ENCODE measurements around the gene IRAK1.
A peak's percentile ranks its signal among the peaks of the same experiment; 100 is the strongest.

Gene IRAK1

GRCh38 chrX:154019633-154020528, at the start of gene IRAK1:
Gene IRAK1 (minus strand): TSS chrX:154019902. CDS start chrX:154019812, 90 bp downstream.
- H3K9ac ChIP-seq: peak within 1 kb of the TSS; percentile 89 to 99 (median 94)
- H4K20me1 ChIP-seq: peaks cover 17 to 81% (median 71%) of the 10 kb centered on the region in 11 experiments; a peak in 21 of 22 replicates
- H3K36me3 ChIP-seq: peaks cover 26 to 38% (median 34%) of the 10 kb centered on the region in 11 experiments
- peak within 1 kb of the TSS; percentile 86 to 97 (median 95) for H3K27ac ChIP-seq
- H3K4me2 ChIP-seq: peak within 1 kb of the TSS; percentile 78 to 95 (median 93)
- peaks cover 65 to 76% (median 72%) of the 10 kb centered on the region in 10 experiments for H3K4me1 ChIP-seq
- peak within 1 kb of the TSS; percentile 67 to 83 (median 76) for H3K4me3 ChIP-seq
- H3K27me3 ChIP-seq: peaks cover 63 to 92% (median 84%) of the 10 kb centered on the region in 11 experiments
- 0 out of 22 replicates have a peak, but pooled peaks cover 0 to 9% (median 0%) of the 10 kb centered on the region in 11 experiments for H3K9me3 ChIP-seq (replicated peaks in 1 of 11)
- no peak for TF ChIP-seq Cebpa-rat (IDR thresholded peaks at IDR 0.05)

GRCh38 chrX:154068560-154068959, 48.9 kb upstream of the IRAK1 start:
- H3K4me1 ChIP-seq: peaks cover 0 to 31% (median 10%) of the 10 kb centered on the region in 10 experiments; a peak in 13 of 20 replicates
- H3K9me3 ChIP-seq (replicated peaks in 1 of 11): no peaks in the 10 kb centered on the region
- no peak overlapping the region for H3K27ac ChIP-seq
- H3K4me2 ChIP-seq: peak overlapping the region in 3 of 11 experiments; percentile 3 to 37 (median 11); a peak in 3 of 22 replicates
- no peak overlapping the region for H3K4me3 ChIP-seq
- peaks cover 97 to 100% (median 99%) of the 10 kb centered on the region in 11 experiments for H3K27me3 ChIP-seq
- no peak for TF ChIP-seq Cebpa-rat (IDR thresholded peaks at IDR 0.05)
- peaks cover 89 to 100% (median 99%) of the 10 kb centered on the region in 11 experiments for H4K20me1 ChIP-seq
- H3K9ac ChIP-seq: no peak overlapping the region
- H3K36me3 ChIP-seq: peaks cover 0 to 9% (median 0%) of the 10 kb centered on the region in 11 experiments; a peak in 3 of 22 replicates

- no peaks in the 10 kb centered on the region for H3K9me3 ChIP-seq (replicated peaks in 1 of 11)
- no peak overlapping the region for H3K27ac ChIP-seq
- no peak overlapping the region for H3K4me3 ChIP-seq
- H4K20me1 ChIP-seq: peaks cover 92 to 100% (median 99%) of the 10 kb centered on the region in 11 experiments
- H3K36me3 ChIP-seq: no peaks in the 10 kb centered on the region; a peak in 1 of 22 replicates
- peaks cover 96 to 100% (median 99%) of the 10 kb centered on the region in 11 experiments for H3K27me3 ChIP-seq
- TF ChIP-seq Cebpa-rat (IDR thresholded peaks at IDR 0.05): no peak
- peaks cover 22 to 50% (median 36%) of the 10 kb centered on the region in 10 experiments for H3K4me1 ChIP-seq
- no peak overlapping the region for H3K9ac ChIP-seq
- H3K4me2 ChIP-seq: peak overlapping the region in 1 of 11 experiments; percentile 49; a peak in 1 of 22 replicates
Measured at GRCh38 chrX:154064637-154065435, 45.1 kb upstream of the IRAK1 start.

- H3K36me3 ChIP-seq: peaks cover 0 to 6% (median under 1%) of the 10 kb centered on the region in 11 experiments; a peak in 7 of 22 replicates
- peaks cover 94 to 100% (median 99%) of the 10 kb centered on the region in 11 experiments for H4K20me1 ChIP-seq
- H3K4me3 ChIP-seq: no peak overlapping the region
- no peak overlapping the region for H3K27ac ChIP-seq
- TF ChIP-seq Cebpa-rat (IDR thresholded peaks at IDR 0.05): no peak
- no peaks in the 10 kb centered on the region for H3K9me3 ChIP-seq (replicated peaks in 1 of 11)
- no peak overlapping the region for H3K4me2 ChIP-seq
- H3K4me1 ChIP-seq: peaks cover 27 to 50% (median 40%) of the 10 kb centered on the region in 10 experiments
- H3K27me3 ChIP-seq: peaks cover 96 to 100% (median 99%) of the 10 kb centered on the region in 11 experiments
- H3K9ac ChIP-seq: no peak overlapping the region
Measured at GRCh38 chrX:154063234-154063633, 43.5 kb upstream of the IRAK1 start.

GRCh38 chrX:154061801-154062200, 42.1 kb upstream of the IRAK1 start:
- H3K27me3 ChIP-seq: peaks cover 96 to 100% (median 99%) of the 10 kb centered on the region in 11 experiments
- peaks cover 0 to 20% (median 4%) of the 10 kb centered on the region in 11 experiments; a peak in 8 of 22 replicates for H3K36me3 ChIP-seq
- no peaks in the 10 kb centered on the region for H3K9me3 ChIP-seq (replicated peaks in 1 of 11)
- TF ChIP-seq Cebpa-rat (IDR thresholded peaks at IDR 0.05): no peak
- H4K20me1 ChIP-seq: peaks cover 96 to 100% (median 99%) of the 10 kb centered on the region in 11 experiments
- H3K4me2 ChIP-seq: peak overlapping the region in 6 of 11 experiments; percentile 25 to 46 (median 34); a peak in 6 of 22 replicates
- no peak overlapping the region for H3K4me3 ChIP-seq
- H3K9ac ChIP-seq: peak overlapping the region in 1 of 11 experiments; percentile 18; a peak in 1 of 22 replicates
- H3K4me1 ChIP-seq: peaks cover 37 to 61% (median 46%) of the 10 kb centered on the region in 10 experiments
- no peak overlapping the region for H3K27ac ChIP-seq

GRCh38 chrX:154059729-154060245, 40.1 kb upstream of the IRAK1 start:
- Histone ChIP-seq H3K9me3 (replicated peaks in 1 of 11) (no peaks in the 10 kb centered on the region), H3K4me1 (peaks cover 42 to 71% (median 51%) of the 10 kb centered on the region in 10 experiments), H3K9ac (no peak overlapping the region), H3K36me3 (peaks cover 0 to 35% (median 5%) of the 10 kb centered on the region in 11 experiments; a peak in 10 of 22 replicates), H3K27me3 (peaks cover 97 to 100% (median 100%) of the 10 kb centered on the region in 11 experiments), H4K20me1 (peaks cover 85 to 100% (median 95%) of the 10 kb centered on the region in 11 experiments), H3K27ac (no peak overlapping the region; a peak in 1 of 22 replicates), H3K4me2 (peak overlapping the region in 5 of 11 experiments; percentile 7 to 50 (median 15); a peak in 6 of 22 replicates), H3K4me3 (no peak overlapping the region)
- no peak for TF ChIP-seq Cebpa-rat (IDR thresholded peaks at IDR 0.05)

GRCh38 chrX:154059231-154059630, 39.5 kb upstream of the IRAK1 start:
- Histone ChIP-seq H4K20me1 (peaks cover 80 to 100% (median 92%) of the 10 kb centered on the region in 11 experiments), H3K4me1 (peaks cover 42 to 66% (median 51%) of the 10 kb centered on the region in 10 experiments), H3K9me3 (replicated peaks in 1 of 11) (no peaks in the 10 kb centered on the region), H3K9ac (no peak overlapping the region), H3K4me3 (no peak overlapping the region), H3K27me3 (peaks cover 97 to 100% (median 100%) of the 10 kb centered on the region in 11 experiments), H3K36me3 (peaks cover 0 to 35% (median 5%) of the 10 kb centered on the region in 11 experiments; a peak in 10 of 22 replicates), H3K4me2 (peak overlapping the region in 3 of 11 experiments; percentile 15 to 50 (median 37); a peak in 4 of 22 replicates), H3K27ac (no peak overlapping the region; a peak in 1 of 22 replicates)
- no peak for TF ChIP-seq Cebpa-rat (IDR thresholded peaks at IDR 0.05)
